Measurements from ENCODE around the gene EIF3I.
A peak's percentile ranks its signal among the peaks of the same experiment; 100 is the strongest.

Gene EIF3I

DNA sequence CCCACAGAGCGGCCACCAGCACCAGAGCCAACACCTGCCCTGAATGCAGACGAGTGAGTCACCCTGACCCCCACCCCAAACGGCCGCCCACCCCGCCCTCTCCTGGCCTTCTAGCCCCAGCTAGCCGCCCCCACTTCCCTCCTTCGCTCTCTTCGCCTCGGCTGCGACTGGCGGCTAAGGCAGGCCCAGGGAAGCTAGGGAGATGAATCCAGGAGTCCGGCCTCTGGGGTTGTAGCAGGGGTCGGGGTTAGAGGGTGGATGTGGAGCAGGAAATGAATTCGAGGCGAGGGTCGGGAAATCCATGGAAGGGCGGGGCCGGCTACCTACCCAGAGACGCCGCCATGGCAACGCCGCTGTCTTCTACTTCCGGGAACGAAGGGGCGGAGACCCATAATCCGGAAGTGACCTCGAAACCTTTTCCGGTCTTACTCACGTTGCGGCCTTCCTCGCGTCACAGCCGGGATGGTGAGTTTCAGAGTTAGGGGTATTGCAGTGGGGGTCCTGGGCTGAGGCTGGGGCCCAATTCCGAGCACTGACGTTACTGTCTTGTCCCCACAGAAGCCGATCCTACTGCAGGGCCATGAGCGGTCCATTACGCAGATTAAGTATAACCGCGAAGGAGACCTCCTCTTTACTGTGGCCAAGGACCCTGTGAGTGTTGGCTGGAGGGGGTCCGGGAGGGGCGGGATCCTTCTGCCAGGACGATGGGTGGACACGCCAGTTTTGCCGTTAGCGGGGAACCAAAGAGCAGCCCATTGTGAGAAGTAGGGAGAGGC, at the start of gene EIF3I, which contains the start of gene TMEM234:
Gene EIF3I, plus strand, starts transcription at position 428 of the 776 bp plus-strand sequence. Its CDS starts 35 bp downstream, at position 463.
Gene TMEM234, minus strand, starts transcription at position 374 of the 776 bp plus-strand sequence. Its CDS starts 31 bp downstream, at position 343.
- peak; percentile 90 to 95 for DNase-seq

DNA sequence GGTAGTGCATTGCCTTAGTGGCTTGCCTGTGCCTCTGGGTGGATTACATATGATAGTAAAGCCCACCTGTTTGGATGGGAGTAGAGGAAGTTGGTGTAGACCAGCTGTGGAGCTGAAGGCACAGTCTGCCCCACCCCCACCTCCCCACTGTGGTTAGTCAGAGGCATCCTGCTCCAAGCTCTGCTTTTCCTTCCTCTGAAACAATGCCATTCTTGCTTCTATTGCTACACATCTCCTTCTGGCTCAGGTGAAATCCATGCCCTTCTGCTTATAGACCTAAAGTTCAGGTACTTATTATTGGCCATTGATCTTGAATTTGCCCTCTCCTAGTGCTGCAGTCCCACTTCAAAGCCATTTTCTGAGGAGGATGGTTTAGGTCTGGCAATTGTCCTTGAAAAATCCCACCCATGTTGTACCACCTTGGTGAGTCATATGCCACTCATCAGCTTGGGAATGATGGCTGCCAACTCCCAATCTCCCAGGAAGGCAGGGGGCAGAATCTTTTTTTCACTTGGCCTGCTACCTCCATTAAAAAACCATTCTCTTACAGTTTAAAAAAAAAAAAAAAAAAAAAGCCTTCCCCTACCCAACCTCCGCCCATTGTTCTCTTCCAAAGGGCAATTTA, 49.5 kb upstream of the EIF3I start:
- no peak for DNase-seq

DNA sequence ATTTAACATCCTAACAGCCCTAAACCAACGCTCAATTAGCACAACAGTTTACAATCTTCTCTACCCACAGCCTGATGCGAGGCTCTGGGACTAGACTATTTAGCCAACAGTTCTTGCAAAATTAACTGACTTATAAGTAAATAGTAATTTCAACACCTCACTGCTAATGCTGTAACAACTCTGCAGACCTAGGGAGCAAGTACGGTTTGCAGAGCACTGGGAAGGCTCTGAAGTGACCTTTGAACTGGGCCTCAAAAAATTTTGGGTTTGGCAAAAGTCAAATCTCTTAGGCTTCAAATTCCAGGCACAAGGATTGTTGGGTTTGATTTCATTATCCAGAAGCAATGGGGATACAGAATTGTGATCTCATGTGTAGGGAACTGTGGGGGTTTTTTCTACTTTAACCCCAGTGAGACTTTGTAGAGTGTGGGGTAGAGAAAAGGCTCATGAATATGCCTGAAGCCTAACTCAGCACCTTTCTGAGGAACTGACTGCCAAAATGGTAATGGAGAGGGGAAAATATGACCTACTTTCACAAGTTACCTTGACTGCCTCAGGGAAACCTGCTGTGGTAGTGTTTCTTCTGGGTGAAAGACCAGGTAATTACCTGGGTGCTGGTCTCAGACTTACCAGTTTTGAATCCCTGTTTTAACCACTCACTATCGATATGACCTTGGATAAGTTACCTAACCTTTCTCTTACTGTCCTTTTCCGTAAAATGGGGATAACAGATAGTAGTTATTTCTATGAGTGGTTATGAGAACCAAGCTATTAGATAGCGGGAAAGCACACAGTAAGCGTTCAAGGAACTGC, 43.6 kb upstream of the EIF3I start:
- peak; percentile 55 to 79 for DNase-seq

DNA sequence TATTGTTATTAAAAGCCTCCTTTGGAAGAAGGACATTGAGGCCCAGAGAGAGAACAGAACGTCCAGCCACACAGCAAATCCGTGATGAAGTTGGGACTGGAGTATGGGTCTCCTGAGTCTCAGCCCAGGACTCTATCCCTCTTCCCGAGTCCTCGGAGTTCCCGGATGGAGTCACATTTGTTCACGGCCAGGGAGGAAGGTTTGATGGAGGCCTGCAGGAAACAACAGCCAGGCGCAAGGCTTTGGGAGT, 43.1 kb upstream of the EIF3I start:
- no peak for DNase-seq

DNA sequence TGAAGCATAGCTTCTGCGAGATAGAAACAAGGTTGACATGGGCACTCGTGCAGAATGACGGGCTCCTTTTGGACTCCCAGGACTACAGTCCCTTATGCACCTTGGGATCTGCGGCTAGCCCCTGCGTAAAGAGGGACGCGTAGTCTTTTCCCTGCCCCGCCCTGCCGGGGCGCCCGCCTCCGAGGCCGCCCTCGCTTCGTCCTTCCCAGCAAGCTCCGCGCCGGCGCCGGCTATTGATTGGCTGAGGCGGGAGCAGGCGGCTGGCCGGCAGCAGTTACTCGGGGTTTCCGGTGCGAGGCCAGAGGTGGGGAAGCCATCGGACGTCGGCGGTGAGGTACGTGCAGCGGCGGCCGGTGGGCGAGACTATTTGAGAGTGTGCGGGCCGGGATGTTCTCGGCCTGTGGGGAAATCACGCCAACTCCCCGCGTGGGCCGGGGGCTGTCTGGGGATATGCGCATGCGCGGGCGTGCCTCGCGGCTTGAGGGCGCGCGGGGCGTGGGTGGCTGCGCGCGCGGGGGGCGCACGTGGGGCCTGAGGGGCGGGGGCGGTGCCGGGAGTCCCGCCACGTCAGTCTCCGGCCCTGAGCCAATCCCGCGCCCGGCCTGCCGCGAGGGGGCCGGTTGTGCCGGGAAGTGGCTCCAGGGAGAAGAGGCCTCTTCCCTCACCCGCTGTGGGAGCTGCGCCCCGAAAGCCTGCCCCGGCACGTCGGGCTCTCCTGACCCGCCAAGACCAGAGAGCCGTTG, 42.6 kb upstream of the EIF3I start, which contains the start of gene TXLNA:
Gene TXLNA, plus strand, starts transcription at position 233 of the 743 bp plus-strand sequence. CDS start 671 bp downstream, outside the sequence.
- DNase-seq: peak; percentile 90 to 92

DNA sequence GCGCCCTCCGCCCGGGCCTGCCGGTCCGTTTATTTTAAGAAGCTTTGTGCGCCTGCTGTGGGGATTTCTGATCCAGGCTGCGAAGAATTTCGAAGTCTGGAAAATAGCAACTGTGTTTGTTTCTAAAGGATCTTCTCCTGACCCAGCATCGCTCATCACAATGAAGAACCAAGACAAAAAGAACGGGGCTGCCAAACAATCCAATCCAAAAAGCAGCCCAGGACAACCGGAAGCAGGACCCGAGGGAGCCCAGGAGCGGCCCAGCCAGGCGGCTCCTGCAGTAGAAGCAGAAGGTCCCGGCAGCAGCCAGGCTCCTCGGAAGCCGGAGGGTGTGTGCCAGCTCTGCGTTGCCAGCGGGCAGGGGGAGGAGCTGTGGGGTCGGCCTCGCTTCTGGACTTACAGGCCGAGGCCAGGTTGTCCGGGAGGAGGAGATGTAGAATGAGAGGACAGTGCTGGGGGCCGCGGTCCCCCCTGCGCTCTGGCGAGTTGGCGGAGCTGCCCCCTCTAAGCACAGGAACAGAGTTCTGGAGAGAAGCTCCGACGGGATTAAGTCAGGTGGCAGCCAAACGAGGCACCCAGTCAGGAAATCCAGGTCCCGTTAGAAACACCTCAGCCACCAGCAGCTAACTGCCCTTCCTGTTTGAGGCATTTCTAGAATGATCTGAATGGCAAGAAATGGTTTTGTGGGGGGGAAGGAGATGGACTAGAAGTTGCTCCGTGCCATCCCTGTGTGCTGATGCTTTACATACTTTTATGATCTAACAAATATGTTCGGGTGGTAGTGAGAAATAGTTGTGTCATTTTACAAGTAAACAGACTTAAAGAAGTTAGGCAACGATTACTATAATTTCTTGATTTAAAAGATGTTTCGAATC, 41.8 kb upstream of the EIF3I start:
- peak; percentile 25 to 31 for DNase-seq

DNA sequence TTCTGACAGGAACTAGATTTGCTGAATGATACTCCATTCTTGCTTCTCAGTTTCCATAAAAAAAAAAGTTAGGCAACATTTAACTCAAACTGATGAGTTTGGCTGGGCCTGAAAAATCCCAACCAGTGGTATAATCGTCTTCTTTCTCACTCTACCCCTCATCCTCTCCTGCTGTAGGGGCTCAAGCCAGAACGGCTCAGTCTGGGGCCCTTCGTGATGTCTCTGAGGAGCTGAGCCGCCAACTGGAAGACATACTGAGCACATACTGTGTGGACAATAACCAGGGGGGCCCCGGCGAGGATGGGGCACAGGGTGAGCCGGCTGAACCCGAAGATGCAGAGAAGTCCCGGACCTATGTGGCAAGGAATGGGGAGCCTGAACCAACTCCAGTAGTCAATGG, 41.1 kb upstream of the EIF3I start:
- no peak for DNase-seq

DNA sequence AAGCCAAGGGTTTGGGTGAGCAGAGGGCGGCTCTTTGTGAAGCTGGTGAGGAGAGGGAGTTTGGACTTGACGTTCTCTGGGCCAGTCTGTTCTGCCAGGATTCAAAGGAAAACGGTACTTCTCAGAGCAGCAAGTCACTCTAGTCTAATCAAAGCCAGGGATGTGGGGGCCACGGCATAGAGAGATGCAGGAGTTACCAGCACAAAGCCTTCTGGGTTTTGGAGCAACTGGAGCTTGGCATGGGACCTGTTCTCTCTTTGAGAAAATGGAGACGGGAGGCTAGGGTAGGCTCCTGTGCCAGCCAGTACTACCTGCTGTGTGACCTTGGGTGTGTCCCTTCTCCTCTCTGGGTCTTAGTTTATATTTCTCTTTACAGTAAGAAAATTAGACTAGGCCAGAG, 40.6 kb upstream of the EIF3I start:
- DNase-seq: no peak

DNA sequence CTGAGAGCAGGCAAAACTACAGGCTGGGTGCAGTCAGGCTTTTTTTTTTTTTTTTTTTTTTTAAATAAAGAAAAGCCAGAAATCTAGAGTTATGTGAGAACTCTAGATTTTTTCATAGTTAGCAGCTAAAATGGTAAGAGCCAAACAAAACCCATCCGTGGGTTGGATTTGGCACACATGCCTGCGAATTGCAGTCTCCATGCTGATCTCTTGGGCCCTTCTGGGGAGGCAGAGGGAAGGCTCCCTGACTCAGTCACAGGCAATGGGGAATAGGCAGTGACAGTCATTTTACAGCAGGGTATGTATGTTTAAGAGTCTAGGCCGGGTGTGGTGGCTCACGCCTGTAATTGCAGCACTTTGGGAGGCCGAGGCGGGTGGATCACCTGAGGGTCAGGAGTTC, 40.1 kb upstream of the EIF3I start:
- no peak for DNase-seq

DNA sequence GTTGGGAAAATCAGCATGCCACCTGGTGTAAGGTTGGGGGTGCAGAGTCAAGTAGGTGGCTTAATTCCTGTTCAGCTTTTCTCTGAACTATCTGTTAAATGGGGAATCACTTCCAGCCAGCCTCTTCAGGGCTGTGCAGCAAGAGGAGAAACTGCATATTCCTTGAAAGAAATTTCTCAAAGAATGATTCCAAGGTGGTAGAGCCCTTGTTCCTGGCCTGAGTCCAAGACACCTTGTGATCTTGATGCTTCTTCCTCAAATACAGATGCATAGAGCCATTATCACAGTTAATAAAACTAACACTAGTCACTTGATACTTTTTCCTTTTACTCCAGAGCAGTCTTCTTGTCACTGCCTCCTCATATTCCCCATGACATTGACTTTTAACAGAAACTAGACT, 37.6 kb upstream of the EIF3I start:
- no peak for DNase-seq

DNA sequence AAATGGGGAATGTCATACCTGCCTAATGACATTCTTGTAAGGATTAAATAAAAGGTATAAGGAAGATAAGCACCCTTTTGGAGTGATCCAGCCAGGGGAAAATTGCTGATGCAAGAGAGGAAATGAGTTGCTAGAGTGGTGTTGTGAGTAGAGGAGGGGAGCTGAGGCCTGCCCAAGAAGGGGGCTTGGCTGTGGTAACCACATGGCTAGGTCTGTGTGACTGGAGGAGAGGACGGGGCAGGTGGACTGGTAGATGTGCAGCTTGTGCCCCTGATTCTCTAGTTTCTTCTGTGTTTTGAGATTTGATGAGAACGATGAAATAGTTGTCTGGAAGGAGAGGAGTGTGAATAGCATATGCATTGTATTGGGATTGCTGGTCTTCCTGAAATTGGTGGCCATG, 36.1 kb upstream of the EIF3I start:
- no peak for DNase-seq

DNA sequence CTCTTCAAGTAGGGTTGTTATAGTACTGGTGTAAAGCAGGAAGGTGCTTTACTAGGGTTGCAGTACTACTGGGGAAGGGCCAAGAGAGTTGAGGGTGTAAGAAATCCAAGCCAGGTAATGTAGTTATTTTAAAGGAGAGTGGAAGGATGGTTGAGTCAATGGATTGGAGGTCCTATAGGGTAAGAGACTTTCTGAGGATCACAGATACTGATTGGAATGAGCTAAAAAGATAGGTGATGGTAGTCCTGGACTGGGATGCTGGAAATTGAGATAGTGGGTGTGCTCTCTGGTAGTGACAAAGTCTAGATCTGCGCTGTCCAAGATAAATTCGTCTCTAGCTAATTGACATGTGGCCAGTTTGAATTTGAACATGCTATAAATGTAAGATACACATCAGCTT, 35.7 kb upstream of the EIF3I start:
- DNase-seq: no peak

DNA sequence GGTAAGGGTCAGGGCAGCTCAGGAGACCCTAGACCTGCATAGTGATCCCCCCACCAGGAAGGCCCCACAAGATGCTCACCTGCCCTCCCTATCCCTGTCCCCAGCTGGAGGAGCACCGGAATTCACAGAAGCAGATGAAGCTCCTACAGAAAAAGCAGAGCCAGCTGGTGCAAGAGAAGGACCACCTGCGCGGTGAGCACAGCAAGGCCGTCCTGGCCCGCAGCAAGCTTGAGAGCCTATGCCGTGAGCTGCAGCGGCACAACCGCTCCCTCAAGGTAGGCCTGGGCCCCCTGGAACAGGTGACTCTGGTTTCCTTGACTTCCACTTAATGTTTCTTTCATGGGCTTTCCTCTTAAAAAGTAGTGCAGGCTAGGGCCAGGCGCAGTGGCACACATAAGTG, 34.4 kb upstream of the EIF3I start:
- no peak for DNase-seq

DNA sequence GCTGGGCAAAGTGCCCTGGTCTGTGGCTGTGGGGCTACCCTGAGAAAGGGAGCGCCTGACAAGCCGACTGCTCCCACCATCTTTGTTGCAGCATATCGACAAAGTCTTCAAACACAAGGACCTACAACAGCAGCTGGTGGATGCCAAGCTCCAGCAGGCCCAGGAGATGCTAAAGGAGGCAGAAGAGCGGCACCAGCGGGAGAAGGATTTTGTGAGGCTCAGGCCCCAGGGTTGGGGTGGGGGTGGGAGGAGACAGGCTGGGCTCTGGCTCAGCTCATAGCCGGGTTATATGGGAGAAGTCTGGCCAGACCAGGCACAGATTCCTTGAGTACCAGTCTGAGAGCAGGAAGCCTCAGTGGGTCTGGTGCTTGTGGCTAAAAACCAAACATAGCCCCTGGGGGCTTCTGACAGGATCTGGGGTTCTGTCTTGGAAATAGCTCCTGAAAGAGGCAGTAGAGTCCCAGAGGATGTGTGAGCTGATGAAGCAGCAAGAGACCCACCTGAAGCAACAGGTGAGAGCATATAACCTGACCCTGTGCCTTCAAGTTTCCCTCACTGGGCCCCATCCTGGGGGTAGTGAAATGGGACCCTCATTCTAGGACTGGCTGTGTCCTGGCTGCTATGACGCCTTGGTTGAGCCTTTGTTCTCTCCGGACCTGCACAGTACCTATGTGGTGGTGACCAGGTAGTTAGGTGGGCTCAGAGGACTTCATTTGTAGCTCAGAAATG, 29.8 kb upstream of the EIF3I start:
- DNase-seq: no peak

DNA sequence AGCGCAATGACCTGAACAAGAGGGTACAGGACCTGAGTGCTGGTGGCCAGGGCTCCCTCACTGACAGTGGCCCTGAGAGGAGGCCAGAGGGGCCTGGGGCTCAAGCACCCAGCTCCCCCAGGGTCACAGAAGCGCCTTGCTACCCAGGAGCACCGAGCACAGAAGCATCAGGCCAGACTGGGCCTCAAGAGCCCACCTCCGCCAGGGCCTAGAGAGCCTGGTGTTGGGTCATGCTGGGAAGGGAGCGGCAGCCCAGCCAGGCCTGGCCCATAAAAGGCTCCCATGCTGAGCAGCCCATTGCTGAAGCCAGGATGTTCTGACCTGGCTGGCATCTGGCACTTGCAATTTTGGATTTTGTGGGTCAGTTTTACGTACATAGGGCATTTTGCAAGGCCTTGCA, 27.2 kb upstream of the EIF3I start:
- no peak for DNase-seq

DNA sequence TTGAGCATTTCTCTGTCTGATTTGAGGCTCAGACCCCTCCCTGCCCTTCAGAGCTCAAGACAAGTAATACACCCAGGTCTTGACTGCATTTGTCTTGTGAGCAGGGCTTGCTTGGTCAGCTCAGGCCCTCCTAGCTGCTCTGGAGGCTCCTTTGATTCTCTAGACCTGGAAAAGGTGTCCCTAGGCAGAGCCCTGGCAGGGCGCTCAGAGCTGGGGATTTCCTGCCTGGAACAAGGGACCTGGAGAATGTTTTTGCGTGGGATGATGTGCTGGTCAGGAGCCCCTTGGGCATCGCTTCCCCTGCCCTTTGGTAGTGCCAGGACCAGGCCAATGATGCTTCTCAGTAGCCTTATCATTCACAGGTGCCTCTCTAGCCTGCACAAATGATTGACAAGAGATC, 26.7 kb upstream of the EIF3I start:
- no peak for DNase-seq

DNA sequence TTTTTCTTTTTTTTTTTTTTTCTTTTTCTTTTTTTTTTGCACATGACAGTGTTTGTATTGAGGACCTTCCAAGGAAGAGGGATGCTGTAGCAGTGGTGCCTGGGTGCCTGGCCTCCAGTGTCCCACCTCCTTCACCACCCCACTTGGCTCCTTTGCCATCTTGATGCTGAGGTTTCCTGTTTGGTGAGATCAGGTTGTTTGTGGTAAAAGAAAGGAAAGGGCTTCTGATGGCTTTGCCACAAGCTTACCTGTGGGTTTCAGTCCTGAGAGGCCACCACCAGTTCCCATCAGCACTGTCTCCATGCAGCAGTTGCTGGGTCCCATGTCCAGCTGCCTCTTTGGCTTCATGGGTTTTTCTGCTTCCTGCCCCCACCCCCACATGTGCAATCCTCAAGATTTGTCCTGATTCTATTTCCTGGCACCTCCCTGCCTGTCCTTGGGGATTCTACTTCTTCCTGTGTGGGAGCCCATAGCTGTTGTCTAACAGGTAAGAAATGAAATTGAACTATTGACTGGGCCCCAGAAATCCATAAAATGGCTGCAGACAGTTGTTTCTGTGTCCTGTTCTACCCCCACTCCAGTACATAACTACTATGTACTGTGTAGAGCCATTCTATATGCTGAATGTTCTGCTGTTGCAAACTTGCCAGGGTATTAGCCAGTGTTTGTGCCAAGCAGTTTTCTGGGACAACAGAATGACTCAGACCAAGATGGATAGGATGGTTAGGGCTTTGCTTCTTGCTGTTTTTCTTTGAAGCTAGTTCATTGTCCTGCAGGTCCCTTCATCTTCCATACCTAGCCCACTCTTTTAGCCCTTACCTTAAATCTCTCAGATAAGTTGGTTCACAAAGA, 26.0 kb upstream of the EIF3I start:
- DNase-seq: no peak

DNA sequence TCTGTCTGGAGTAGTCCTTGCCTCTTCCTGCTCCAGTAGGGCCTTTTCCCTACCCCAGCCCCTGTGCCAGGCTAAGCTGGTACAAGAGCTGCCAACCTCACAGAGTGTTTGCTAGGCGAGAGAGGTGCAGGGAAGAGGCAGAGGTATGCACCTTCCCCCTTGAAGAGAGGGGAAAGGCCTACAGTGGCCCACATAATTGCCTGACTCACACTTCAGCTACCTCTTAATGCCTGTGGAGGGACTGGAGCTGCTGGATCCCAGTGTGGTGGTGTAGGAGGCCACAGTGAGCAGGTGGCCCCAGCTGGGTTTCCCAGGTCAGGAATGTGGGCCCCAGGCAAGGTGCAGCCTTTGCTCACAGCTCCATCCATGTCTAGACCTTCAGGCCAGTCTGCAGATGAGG, 25.1 kb upstream of the EIF3I start:
- DNase-seq: no peak

DNA sequence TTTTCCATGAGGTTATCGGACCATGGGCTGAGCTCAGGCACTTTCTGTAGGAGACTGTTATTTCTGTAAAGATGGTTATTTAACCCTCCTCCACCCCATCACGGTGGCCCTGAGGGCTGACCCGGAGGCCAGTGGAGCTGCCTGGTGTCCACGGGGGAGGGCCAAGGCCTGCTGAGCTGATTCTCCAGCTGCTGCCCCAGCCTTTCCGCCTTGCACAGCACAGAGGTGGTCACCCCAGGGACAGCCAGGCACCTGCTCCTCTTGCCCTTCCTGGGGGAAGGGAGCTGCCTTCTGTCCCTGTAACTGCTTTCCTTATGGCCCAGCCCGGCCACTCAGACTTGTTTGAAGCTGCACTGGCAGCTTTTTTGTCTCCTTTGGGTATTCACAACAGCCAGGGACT, 24.4 kb upstream of the EIF3I start:
- no peak for DNase-seq
